ENCODE measurements around the gene TYW1.
"Not testable (repeated sequence)": the region's sequence is repeated elsewhere in the genome, so short reads cannot be mapped to it uniquely, and the experiment has no call there.

TYW1 gene

DNA sequence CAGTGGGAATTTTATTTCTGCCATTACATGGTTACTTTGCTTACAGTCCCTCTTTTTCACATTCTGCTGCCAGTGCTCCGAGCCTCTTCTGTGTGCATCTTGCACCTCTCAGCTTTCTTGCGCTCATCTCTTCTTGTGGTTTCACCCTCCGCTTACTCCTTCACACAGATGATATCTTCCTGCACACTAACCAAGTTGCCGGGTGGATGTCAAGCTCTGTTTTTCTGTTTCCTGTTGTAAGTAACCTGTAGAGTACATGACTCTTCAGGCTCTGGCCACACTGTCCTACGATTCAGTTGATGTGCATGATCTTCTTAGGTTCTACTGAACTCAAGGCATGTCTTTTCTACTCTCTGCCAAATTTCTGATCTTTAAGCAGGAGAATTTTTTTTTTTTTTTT is 166.7 kb downstream of the TYW1 start:
- in situ Hi-C loops (cut with MboI; ENCODE audit: low pct_unique_long_range_greater_than_20kb, low sequenced_read_pairs); DNase-seq: not testable (repeated sequence)

DNA sequence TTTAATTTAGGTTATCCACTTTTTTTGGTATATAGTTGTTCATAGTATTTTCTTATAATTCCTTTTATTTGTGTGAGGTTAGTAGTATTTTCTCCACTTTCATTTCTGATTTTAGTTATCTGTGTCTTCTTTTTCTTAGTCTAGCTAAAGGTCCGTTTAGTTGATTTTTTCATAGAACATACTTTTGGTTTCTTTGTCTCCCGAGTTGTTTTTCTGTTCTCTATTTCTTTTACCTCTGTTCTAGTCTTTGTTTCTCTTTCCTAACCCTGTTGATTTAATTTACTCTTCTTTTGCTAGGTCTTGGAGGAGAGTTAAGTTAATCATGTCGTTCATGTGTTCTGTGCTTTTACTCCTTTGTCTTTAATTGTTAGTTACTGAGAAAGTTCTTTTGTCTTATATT is 174.5 kb downstream of the TYW1 start:
- DNase-seq; in situ Hi-C loops (cut with MboI; ENCODE audit: low pct_unique_long_range_greater_than_20kb, low sequenced_read_pairs): not testable (repeated sequence)

GRCh38 chr7:67176730-67177129 is 180.1 kb downstream of the TYW1 start:
- in situ Hi-C loops (cut with MboI; ENCODE audit: low pct_unique_long_range_greater_than_20kb, low sequenced_read_pairs); DNase-seq: not testable (repeated sequence)

DNA sequence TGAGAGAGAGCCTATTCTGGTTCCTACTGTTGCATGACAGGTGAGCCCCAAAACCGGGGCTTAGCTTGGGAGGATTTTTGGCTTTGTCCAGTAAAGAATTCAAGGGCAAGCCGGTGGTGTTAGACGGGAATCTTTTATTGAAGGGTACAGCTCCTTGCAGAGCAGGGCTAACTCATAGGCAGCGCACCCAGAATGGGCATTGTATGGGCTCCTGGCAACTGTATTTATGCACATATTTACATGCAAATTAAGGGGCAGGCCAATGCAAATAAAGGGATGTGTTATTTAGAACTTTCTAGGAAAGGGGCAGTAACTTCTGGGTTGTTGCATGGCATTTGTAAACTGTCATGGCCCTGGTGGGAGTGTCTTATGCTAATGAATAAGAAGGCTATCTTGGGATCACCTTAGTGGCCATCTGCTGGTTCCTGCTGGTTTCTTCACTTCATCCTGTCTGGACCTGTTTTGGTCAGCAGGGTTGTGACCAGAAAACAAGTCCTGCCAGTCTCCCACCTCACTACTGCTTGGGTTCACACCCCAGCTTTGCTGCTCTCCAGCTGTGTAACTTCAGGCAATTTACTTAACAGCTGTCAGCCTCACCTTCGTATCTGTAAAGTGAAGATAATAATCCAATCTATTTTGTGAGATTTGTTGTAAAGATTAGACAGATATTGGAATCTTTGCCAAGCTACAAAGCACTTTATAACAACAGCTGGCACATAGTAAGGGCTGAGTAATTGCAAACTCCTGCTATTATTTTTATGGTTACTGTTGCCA is 182.5 kb downstream of the TYW1 start:
- in situ Hi-C loops (cut with MboI; ENCODE audit: low pct_unique_long_range_greater_than_20kb, low sequenced_read_pairs), result not testable (repeated sequence)

GRCh38 chr7:67182956-67183750 is 186.5 kb downstream of the TYW1 start:
- DNase-seq; in situ Hi-C loops (cut with MboI; ENCODE audit: low pct_unique_long_range_greater_than_20kb, low sequenced_read_pairs): not testable (repeated sequence)

More for the DNA sequence above, 182.5 kb downstream of the TYW1 start:
- DNase-seq, result not testable (repeated sequence)

GRCh38 chr7:67184912-67185659 is 188.5 kb downstream of the TYW1 start:
- in situ Hi-C loops (cut with MboI; ENCODE audit: low pct_unique_long_range_greater_than_20kb, low sequenced_read_pairs), result not testable (repeated sequence)

DNA sequence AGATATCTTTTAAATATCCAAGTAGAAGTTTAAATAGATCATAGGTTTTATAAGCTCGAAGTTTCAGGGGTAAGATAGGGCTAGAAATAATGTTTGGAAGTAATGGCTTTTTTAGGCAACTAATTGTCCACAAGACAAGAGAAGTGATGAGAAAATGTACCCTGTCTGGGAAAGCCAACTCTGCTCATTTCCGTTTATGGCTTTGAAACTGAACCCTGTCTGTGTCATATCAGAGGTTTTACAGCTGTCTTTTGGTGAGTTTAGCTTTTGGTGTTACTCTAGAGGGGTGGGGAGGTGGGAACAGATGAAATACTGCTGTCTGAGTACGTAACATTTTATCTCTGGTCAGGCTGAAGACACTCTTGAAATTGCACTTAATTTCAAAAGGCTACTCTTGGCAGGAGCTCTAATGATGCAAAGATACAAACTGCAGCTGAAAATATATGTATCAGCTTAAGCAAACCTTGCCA is 189.1 kb downstream of the TYW1 start:
- in situ Hi-C loops (cut with MboI; ENCODE audit: low pct_unique_long_range_greater_than_20kb, low sequenced_read_pairs); DNase-seq: not testable (repeated sequence)

More at GRCh38 chr7:67184912-67185659, 188.5 kb downstream of the TYW1 start:
- DNase-seq, result not testable (repeated sequence)

DNA sequence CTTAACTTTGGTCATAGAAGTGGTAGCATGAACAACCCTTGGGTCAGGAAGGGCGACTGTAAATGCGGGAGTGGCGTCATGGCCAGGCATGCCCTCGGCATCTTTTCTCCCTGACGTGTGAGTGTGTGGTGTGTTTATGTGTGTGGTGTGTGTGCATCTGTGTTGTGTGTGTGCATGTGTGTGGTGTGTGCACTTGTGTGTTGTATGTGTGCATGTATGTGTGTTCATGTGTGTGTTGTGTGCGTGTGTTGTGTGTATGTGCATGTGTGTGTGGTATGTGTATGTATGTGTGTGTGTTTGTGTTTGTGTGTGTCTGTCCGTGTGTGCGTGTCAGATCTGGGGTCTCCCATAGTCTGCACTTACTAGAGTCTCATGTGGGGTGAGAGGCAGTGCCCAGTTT is 192.5 kb downstream of the TYW1 start:
- in situ Hi-C loops (cut with MboI; ENCODE audit: low pct_unique_long_range_greater_than_20kb, low sequenced_read_pairs); DNase-seq: not testable (repeated sequence)

- in situ Hi-C loops (cut with MboI; ENCODE audit: low pct_unique_long_range_greater_than_20kb, low sequenced_read_pairs); DNase-seq: not testable (repeated sequence)
These were observed 193.3 kb downstream of the TYW1 start for GRCh38 chr7:67189801-67190465.

DNA sequence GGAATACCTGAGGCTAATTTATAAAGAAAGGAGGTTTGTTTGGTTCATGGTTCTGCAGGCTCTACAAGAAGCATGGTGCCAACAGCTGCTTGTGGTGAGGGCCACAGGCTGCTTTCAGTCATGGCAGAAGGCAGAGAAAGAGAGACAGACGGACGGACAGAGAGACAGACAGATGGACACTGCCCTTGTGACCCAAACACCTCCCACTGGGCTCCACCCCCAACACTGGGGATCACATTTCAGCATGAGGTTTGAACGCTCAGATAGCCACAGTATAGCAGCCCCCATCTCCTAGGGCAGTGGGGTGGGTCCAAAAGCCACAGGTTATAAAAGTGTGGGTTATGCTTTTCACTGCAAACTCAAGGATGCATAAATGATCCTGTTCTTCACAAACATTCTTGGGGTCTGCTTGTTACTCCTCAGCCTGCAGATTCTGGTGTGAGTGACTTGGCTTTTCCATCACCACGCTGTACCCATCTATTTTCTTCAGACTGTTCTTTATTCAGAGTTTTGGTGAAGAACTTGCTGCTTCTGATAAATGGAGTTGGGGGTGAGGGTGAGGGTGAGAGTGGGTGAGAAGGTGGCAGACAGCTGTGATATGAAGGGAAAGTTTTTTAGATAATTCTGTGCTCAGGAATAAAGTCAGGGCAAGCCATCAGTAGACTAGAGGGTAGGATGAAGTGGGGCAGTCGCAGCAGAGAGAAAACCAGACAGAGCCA is 194.5 kb downstream of the TYW1 start:
- DNase-seq; in situ Hi-C loops (cut with MboI; ENCODE audit: low pct_unique_long_range_greater_than_20kb, low sequenced_read_pairs): not testable (repeated sequence)

DNA sequence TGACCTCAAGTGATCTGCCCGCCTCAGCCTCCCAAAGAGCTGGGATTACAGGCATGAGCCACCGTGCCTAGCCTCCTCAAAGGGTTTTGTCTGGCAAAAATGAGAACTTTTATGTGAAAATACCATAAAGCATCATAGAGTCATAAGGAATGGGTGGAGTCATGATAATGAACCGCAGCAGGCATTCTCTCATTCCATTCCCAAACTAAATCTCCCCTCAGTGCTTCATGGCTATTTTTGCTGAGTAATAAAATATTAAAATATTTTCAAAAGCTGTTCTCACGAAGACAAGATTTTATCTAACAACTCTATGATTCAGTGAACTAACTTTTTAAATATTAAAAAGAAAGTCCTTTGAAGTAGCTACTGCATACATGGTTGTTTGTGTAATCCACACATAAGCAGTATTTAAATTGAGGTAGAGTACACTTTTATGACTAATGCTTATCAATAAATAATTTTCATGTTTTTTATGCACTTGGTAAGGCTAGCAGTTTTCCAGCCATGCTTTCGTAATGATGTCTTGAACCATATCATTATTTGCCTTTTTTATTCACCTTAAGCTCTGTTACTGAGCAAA is 195.6 kb downstream of the TYW1 start:
- DNase-seq; in situ Hi-C loops (cut with MboI; ENCODE audit: low pct_unique_long_range_greater_than_20kb, low sequenced_read_pairs): not testable (repeated sequence)

DNA sequence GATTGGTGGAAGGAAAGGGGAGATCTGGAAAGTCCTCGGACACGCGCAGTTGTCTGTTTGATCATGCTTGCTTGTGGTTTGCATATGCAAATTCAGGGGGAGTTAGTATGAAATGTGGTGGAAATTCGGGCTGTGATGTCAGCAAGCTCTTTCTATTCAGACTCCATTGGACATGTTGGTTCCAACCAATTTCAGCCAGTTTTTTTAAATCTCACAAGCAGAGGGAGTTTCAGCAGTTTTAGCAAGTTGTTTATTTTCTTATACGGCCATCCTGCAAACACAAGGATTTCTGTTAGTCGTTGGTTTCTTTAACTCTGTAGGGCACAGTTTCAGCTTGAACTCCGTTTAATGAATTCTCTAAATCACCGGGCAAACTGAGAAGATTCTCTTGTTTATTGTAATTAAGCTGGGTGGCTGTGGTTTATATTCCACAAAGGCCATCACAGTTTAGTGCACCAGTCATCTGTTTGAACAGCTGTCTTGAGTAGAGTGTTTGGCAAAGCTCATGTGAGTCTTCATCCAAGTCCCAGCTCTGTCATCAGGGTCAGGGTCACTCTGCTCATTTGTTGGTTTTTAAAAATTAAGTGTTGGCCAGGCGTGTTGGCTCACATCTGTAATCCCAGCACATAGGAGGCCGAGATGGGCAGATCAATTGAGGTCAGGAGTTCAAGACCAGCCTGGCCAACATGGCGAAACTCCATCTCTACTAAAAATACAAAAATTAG is 196.4 kb downstream of the TYW1 start:
- in situ Hi-C loops (cut with MboI; ENCODE audit: low pct_unique_long_range_greater_than_20kb, low sequenced_read_pairs); DNase-seq: not testable (repeated sequence)

- in situ Hi-C loops (cut with MboI; ENCODE audit: low pct_unique_long_range_greater_than_20kb, low sequenced_read_pairs); DNase-seq: not testable (repeated sequence)
These were observed 199.5 kb downstream of the TYW1 start for GRCh38 chr7:67196176-67196575.

GRCh38 chr7:67198865-67199526 is 202.4 kb downstream of the TYW1 start:
- DNase-seq; in situ Hi-C loops (cut with MboI; ENCODE audit: low pct_unique_long_range_greater_than_20kb, low sequenced_read_pairs): not testable (repeated sequence)

GRCh38 chr7:67205772-67206171 is 209.1 kb downstream of the TYW1 start:
- DNase-seq; in situ Hi-C loops (cut with MboI; ENCODE audit: low pct_unique_long_range_greater_than_20kb, low sequenced_read_pairs): not testable (repeated sequence)

DNA sequence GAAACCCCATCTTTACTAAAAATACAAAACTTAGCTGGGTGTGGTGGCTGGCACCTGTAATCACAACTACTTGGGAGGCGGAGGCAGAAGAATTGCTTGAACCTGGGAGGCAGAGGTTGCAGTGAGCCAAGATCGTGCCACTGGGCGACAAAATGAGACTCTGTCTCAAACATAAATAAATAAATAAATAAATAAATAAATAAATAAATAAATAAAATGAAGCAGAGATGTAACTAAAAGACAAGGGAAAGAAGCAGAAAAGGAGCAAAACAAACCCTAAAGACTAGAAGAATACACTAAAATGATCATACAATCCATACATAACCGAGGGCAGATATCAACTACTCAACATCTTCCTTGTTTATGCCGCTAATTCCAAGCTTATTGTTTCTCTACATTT is 209.8 kb downstream of the TYW1 start:
- in situ Hi-C loops (cut with MboI; ENCODE audit: low pct_unique_long_range_greater_than_20kb, low sequenced_read_pairs), result no loop called here
- DNase-seq, result no peak

DNA sequence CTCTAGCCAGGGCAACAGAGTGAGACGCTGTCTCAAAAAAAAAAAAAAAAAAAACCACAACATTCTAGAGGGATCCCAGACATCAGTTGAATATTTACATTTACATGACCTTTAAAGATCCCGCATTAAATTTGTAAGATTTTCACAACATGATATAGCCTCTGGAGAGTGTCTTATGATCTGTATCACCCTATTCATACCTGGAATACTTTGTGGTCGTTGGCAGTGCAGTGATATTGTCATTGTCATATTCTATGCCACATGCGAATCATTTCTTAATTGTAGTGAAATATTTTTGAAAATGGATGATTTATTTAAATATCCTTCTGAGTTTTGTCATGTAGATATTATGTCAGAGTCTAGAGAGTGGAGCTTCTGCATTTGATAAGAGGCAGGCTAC is 212.0 kb downstream of the TYW1 start:
- DNase-seq; in situ Hi-C loops (cut with MboI; ENCODE audit: low pct_unique_long_range_greater_than_20kb, low sequenced_read_pairs): not testable (repeated sequence)
